ENCODE results near the gene ENOX1. TPM values are rescaled to one million over a fixed set of nuclear protein-coding genes. Genes with fewer than 3 reads are reported as not detected.

The ENOX1 gene
- total and polyA plus RNA-seq, 2 donors (not counting 3 experiments of a cell fraction or from before 2014, with no cell fraction given), result 0.17 to 0.97 TPM

DNA sequence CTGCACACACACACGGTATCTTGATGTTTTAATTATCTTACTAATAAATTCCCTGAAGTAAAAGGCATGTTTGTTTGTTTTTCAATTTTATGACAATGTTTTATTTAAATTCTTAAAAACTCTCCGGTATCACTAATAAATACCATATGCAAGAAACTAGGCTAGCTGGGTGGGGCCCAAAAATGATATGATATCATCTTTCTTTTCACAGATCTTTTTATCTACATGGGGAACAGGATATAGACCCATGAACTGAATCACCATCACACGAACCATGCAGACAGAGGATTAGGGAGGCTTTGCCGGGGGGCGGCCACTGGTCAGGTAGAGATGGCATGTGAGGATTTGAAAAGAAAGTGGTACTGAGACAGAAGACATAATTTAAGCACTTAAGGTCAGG lies 266.4 kb downstream of the ENOX1 start:
- BruUV-seq (replicated peaks), result no TSS peak
- no peaks in the 10 kb centered on the region for H4K20me1 ChIP-seq (replicated peaks; ENCODE audit: control insufficient read depth, extremely low read depth, insufficient read depth, low read length)
- no peaks in the 10 kb centered on the region for H3K9me3 ChIP-seq (replicated peaks; ENCODE audit: control insufficient read depth, insufficient read depth, low read length)
- no peaks in the 10 kb centered on the region for H3K79me2 ChIP-seq (ENCODE audit: control insufficient read depth, insufficient read depth, low read length)
- no peaks in the 10 kb centered on the region for H3K4me1 ChIP-seq (ENCODE audit: control insufficient read depth, extremely low read depth, insufficient read depth, low read length)
- no peaks in the 10 kb centered on the region for H3K36me3 ChIP-seq (ENCODE audit: control insufficient read depth in 2 of 2, extremely low read depth in 1 of 2, insufficient read depth in 2 of 2, low read length in 2 of 2)
- intact Hi-C loops (cut with micrococcal nuclease), result no loop called here
- dilution Hi-C loops (cut with MboI; ENCODE audit: extremely low pct_ligation_motif_present, low sequenced_read_pairs), result no loop called here
- H3K27me3 ChIP-seq (ENCODE audit: control insufficient read depth in 2 of 2, insufficient read depth in 2 of 2, low read length in 2 of 2), result no peaks in the 10 kb centered on the region
- no peaks in the 10 kb centered on the region for H3K9me1 ChIP-seq (replicated peaks; ENCODE audit: control insufficient read depth, extremely low read depth, insufficient read depth, low read length)
- FAIRE-seq, result no peak
- no peak for DNase-seq (ENCODE audit: low read depth, low spot score)
- H3K4me2 ChIP-seq (ENCODE audit: insufficient read depth, low read length), result no peak overlapping the region
- ChIA-PET POLR2A (no interaction called here), CTCF (no interaction called here)
- H3K9ac ChIP-seq (replicated peaks; ENCODE audit: extremely low read depth, insufficient read depth, low read length), result no peak overlapping the region
- H3K4me3 ChIP-seq (replicated peaks in 1 of 3; ENCODE audit: insufficient read depth in 1 of 3, low read depth in 1 of 3, low read length in 3 of 3), result no peak overlapping the region
- TF ChIP-seq FOS (IDR thresholded peaks at IDR 0.05; ENCODE audit: borderline replicate concordance, insufficient read depth, low read length), result no peak
- no peak for TF ChIP-seq POLR2AphosphoS5 (IDR thresholded peaks at IDR 0.05; ENCODE audit: insufficient read depth, low read depth, low read length)
- TF ChIP-seq GATA2 (IDR thresholded peaks at IDR 0.05; ENCODE audit: insufficient read depth, insufficient read length, low read depth, low read length), result no peak
- TF ChIP-seq JUN (IDR thresholded peaks at IDR 0.05; ENCODE audit: borderline replicate concordance, insufficient read depth, insufficient read length, low read depth), result no peak
- no peak for TF ChIP-seq POLR2A (IDR thresholded peaks at IDR 0.05; ENCODE audit: low read depth, low read length)
- TF ChIP-seq MYC (IDR thresholded peaks at IDR 0.05; ENCODE audit: low read depth, low read length), result no peak
- no peak for TF ChIP-seq MAX (IDR thresholded peaks at IDR 0.05; ENCODE audit: insufficient read depth, insufficient read length)
- no peak for TF ChIP-seq EZH2 (IDR thresholded peaks at IDR 0.05; ENCODE audit: borderline replicate concordance, low read depth, low read length, severe bottlenecking)
- TF ChIP-seq, protein P1, sequence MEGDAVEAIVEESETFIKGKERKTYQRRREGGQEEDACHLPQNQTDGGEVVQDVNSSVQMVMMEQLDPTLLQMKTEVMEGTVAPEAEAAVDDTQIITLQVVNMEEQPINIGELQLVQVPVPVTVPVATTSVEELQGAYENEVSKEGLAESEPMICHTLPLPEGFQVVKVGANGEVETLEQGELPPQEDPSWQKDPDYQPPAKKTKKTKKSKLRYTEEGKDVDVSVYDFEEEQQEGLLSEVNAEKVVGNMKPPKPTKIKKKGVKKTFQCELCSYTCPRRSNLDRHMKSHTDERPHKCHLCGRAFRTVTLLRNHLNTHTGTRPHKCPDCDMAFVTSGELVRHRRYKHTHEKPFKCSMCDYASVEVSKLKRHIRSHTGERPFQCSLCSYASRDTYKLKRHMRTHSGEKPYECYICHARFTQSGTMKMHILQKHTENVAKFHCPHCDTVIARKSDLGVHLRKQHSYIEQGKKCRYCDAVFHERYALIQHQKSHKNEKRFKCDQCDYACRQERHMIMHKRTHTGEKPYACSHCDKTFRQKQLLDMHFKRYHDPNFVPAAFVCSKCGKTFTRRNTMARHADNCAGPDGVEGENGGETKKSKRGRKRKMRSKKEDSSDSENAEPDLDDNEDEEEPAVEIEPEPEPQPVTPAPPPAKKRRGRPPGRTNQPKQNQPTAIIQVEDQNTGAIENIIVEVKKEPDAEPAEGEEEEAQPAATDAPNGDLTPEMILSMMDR (IDR thresholded peaks at IDR 0.05; ENCODE audit: extremely low read depth in 1 of 2, insufficient read depth in 1 of 2, low read depth in 1 of 2, low read length in 2 of 2), result no peak
- no peak overlapping the region for H2AFZ ChIP-seq (ENCODE audit: low read depth, low read length)
- H3K27ac ChIP-seq (ENCODE audit: insufficient read depth, low read depth, low read length), result no peak overlapping the region
